Putamen (tissue), 1 donor: ENCODE measurements around the gene PFN2.

Experiments
- DNase-seq: peaks from one replicate; pipeline ENCODE4 v3.0.0-alpha.2; 2016; ENCODE audit warnings: low spot score

PFN2 gene

DNA sequence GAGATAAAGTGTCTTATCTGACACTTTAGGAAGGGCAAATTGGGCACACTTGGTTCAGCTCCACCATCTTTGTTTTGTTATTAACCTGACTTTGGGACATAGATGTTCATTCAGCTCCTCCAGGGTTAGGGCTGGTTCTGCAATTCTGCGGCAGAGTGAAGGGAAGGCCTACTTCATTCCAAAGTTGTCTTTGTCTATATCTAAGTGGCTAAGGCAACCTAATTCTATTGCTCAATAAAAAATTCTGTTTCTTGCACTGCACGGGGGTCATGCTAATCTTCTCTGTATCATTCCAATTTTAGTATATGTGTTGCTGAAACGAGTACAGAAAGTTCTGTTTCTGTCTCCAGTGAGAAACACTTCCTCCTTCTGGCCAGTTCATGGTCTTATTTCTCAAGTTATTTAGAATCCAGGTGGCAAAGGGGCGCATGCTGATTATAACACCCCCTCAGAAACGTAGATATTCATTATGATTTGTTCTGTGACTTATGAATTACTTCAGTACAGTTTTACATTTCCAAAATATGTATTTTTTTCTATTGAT, 53.5 kb downstream of the PFN2 start:
- no peak for DNase-seq
